Skeletal muscle cell (primary cell): ENCODE measurements around the gene ZNF385B.

ENCODE experiments used
- DNase-seq: peaks from one replicate; pipeline ENCODE4 v3.0.0-alpha.2; 2010; ENCODE audit warnings: low read depth
- H3K4me3 ChIP-seq: 2 replicates; pipeline ENCODE4 v1.5.1; 2011; ENCODE audit warnings: low read depth, mild to moderate bottlenecking, control low read depth, low read length, moderate library complexity

Gene ZNF385B

DNA sequence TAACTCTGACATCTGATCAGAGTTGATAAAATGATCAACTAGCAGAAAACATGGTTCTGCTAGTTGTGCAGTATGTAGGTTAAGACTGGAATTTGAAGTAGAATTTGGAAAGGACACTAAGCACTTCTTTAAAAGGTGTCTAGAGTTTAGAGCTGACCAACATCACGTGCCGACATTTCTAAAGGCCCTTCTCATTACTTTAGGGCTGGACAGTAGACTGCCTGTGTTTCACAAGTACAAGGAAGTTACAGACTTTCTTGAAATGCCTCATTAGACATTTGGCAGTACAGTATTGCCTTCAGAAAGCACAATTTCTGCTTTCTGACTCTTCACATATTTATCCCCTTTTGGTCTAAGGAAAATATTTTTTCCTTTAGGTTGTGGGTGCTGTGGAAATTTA lies 255.3 kb downstream of the ZNF385B start:
- no peak for DNase-seq
- no peak overlapping the region for H3K4me3 ChIP-seq

DNA sequence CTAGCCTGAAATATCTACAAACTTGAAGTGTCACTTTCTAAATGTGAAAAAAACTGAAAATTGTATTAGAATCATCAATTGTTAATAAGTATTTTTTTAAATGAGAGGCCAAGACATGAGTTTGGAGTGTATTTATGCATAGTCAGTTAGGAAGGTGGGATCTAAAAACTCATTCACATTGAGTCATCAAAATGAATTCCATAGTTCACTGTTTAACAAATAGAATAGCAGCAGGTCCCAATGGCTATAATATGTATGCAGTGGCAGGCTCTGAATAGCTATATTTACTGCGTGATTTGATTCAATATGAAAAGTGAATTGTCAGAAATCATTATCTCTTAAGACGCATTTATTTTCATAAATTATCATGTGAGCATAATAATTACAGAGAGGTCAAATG lies 256.1 kb downstream of the ZNF385B start:
- no peak for DNase-seq

DNA sequence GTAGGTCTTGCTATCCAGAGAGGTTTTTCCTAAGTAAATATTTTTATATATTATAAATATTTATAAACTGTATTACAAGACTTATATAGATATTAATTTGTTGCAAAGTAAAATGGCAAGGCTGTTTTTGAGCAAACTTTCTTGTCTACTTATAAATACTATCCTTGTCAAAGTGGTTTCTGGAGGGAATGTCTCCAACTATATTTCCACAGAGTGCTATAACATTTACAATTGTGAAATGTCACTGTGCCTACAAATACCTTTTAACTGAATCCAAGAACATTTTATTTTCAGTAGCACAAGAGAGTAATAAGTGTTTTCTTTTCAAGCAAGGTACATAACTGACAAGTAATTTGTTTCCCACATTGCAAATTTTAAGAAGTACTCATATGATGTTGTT lies 256.8 kb downstream of the ZNF385B start:
- H3K4me3 ChIP-seq = no peak overlapping the region
- DNase-seq = no peak

More for the DNA sequence above, 256.1 kb downstream of the ZNF385B start:
- no peak overlapping the region for H3K4me3 ChIP-seq

- no peak for DNase-seq
- H3K4me3 ChIP-seq = no peak overlapping the region
These were observed 259.0 kb downstream of the ZNF385B start for GRCh38 chr2:179602452-179602851.

- no peak overlapping the region for H3K4me3 ChIP-seq
- DNase-seq = peak; percentile 83
These were observed 265.4 kb downstream of the ZNF385B start for GRCh38 chr2:179596018-179596417.

- no peak for DNase-seq
- H3K4me3 ChIP-seq = no peak overlapping the region
These were observed 266.1 kb downstream of the ZNF385B start for GRCh38 chr2:179595284-179595683.

DNA sequence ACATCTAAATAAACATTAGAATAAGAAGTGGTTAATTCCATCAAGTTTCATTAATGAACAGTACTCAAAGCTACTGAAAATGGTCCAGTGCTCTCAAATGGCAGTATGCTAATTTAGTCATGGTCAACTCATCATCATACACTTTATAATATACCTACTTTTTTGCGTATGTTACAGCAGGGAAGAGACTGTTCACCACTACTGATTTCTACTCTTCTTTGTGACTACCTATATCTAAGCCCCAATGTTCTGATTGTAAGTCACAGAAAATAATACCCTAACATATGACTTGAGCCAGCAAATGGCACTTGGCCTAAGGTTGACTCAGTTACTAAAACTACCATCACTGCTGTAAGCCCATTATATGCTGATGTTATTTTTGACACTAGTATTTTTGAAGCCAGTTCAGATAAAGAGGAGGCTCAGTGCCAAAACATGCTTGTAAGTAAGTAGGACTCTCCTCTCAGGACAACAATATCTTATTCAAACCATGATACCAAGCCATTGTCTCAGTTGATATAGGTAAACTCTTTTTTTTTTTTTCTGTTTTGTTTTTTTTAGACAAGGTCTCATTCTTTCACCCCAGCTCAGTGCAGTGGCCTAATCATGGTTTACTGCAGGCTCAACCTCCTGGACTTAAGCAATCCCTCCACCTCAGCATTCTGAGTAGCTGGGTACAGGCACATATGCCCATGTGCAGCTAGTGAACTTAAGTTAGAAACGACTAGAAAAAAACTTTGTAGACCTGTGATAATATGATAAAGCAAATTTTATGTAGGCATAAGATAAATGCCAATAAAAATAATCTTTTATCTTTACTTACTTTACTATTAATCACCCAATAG lies 266.9 kb downstream of the ZNF385B start:
- no peak for DNase-seq
- H3K4me3 ChIP-seq = no peak overlapping the region

- no peak for DNase-seq
These were observed 268.1 kb downstream of the ZNF385B start for GRCh38 chr2:179593323-179593722.

DNA sequence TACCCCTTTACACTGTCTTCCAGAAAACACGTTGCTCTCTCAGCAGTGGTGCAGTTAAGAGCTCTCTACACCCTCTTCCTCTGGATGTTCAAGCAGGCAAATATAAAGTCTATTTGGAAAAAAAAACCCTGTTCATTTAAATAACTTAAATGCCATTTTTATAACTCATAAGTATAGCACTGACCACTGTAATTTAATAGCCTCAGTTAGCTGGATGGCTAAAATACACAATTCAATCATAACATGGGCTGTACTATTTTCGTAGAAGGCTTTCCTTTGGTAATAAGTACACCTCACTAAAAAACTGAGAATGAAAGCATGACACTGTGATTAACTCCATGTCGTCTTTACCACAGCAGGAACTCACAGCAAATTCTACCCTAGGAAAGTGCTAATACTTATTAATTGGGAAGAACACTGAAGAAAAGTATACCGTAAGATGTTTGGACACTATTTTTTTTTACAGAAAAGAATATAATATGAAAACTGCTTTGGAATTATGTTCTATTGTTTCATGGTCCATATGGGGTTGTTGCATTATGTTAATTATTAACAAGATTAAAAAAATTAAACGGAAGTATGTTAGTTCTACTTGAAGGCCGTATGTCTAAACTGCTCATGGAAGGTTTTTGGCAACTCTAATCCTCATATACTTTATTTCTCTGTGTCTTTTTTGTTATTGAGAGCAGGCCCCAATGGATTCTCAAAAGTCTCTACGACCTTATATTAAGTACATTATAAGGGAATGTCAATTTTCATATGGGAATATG lies 269.1 kb downstream of the ZNF385B start:
- no peak overlapping the region for H3K4me3 ChIP-seq
- peak; percentile 43 for DNase-seq

More at GRCh38 chr2:179593323-179593722, 268.1 kb downstream of the ZNF385B start:
- H3K4me3 ChIP-seq = no peak overlapping the region

DNA sequence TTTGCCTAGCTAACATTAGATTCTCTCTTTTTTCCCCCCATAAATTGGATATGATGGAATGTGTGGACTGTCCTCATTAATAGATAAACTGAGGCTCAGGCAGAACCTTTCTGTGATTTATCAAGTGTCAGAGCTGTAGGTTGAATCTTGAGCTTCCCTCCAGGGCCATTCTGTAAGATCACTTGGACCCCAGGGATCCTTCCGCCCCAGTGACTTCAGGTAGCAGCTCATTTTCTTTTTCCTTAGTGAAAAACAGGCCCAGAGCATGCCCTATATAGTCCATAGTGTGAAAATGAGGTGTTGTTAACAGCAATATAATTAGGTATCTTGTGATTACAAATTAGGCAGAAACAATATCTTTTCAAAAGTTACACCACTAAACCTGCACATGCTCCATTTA lies 269.7 kb downstream of the ZNF385B start:
- no peak for DNase-seq
- no peak overlapping the region for H3K4me3 ChIP-seq

GRCh38 chr2:179588486-179589145 lies 272.8 kb downstream of the ZNF385B start:
- DNase-seq = no peak
- no peak overlapping the region for H3K4me3 ChIP-seq

- DNase-seq = no peak
- H3K4me3 ChIP-seq = no peak overlapping the region
These were observed 276.7 kb downstream of the ZNF385B start for GRCh38 chr2:179584760-179585159.

GRCh38 chr2:179581605-179582004 lies 279.8 kb downstream of the ZNF385B start:
- H3K4me3 ChIP-seq = no peak overlapping the region
- no peak for DNase-seq

DNA sequence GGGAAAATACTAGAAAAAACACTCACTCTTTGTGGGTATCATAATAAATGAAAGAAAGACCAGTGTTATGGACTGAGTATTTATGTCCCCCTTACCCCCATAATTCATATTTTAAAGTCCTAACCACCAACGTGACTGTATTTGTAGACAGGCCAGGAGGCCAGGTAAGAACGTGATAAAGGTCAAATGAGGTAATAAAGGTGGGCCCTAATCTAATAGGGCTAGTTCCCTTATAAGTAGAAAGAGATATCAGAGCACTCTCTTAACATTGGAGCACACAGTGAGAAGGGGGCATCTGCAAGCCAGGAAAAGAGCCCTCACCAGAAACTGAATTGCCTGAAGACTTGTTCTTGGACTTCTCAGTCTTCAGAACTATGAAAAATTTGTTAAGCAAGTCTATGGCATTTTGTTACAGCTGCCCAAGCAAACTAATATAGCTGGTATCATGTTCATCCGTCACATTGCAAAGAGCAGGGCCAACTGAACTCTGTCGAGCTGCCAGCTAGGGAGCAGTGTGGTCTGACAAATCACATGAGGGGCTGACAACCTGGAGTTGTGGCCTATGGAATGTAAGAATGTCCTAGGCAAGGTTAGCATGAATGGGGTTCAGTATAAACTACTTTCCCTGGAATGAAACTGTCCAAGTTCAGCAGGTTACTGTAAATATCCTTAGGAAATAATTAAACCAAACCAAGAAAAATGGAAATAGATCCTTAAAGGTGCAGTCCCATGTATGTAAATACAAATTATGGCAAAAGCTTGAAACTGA lies 280.9 kb downstream of the ZNF385B start:
- H3K4me3 ChIP-seq = no peak overlapping the region
- DNase-seq = no peak

DNA sequence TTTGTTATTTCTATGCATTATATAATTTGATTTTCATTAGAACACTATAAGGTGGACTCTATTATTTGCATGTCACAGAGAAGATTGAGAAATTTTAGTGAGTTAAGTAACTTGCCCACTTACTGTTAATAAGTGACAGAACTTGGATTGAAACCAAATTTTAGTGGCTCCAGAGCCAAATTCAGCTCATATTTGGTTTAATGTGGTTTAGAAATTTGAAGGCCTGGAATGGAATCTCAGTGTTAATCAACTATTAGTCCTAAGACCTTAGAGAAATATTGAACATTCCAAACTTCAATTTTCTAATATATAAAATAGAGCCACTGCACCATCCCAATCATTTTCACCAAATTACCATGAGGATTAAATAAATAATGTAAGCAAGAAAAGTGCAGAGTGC lies 281.6 kb downstream of the ZNF385B start:
- H3K4me3 ChIP-seq = no peak overlapping the region
- DNase-seq = no peak

DNA sequence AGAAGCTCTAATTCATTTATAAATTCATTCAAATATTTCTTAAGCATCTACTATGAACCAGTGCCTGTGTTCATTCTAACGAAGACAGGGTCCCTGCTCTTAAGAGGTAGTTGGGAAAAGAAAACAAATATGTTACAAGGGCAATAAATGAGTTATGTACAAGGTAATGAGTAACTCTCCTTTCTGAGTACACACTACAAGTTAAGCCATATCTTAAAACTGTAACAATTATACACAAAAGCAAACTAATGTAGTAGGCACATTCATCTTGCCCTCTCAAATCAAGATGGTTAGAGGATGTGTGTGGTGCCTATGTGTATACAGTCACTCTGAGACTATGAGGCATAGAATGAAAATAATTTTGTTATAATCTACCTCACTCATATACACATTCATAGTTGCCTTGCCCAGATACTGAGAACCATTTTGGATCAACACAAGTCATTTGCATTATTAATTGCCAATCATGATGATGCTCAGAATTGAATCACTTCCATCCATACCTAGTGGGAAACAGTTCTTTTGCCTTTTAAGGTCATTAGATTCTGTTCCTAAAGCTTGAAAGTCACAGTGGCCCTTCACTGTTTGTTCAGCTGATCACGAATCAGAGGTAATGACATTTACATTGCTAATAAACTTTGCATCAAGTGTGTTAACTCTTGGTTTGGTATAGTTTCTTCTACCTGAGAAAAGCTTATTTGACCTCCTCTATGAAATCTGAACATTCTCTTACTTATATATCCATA lies 283.1 kb downstream of the ZNF385B start:
- no peak overlapping the region for H3K4me3 ChIP-seq
- no peak for DNase-seq

GRCh38 chr2:179574061-179574519 lies 287.3 kb downstream of the ZNF385B start:
- no peak for DNase-seq
- H3K4me3 ChIP-seq = no peak overlapping the region

GRCh38 chr2:179572544-179572943 lies 288.9 kb downstream of the ZNF385B start:
- DNase-seq = no peak
- H3K4me3 ChIP-seq = no peak overlapping the region

DNA sequence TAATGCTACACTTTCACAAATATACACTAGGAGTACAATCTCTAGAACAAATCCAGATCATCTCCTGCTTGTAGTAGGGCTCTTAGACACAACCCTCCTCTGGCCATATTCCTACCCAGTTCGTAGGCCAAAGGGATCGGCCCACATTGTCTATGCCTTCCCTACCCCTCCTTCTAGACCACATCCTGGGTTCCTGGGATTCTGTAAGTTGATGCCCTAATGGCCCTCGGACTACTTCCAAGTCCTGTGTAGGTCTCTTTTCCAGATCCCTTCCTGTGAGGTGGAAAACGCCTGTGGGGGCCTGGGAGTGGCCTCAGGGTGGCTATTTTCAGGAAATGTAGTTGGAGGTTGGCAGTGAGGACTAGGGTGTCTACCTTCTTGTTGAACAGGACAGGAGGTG lies 289.7 kb downstream of the ZNF385B start:
- no peak overlapping the region for H3K4me3 ChIP-seq
- DNase-seq = no peak
